ENCODE measurements around the gene SLC66A2.

Gene SLC66A2

DNA sequence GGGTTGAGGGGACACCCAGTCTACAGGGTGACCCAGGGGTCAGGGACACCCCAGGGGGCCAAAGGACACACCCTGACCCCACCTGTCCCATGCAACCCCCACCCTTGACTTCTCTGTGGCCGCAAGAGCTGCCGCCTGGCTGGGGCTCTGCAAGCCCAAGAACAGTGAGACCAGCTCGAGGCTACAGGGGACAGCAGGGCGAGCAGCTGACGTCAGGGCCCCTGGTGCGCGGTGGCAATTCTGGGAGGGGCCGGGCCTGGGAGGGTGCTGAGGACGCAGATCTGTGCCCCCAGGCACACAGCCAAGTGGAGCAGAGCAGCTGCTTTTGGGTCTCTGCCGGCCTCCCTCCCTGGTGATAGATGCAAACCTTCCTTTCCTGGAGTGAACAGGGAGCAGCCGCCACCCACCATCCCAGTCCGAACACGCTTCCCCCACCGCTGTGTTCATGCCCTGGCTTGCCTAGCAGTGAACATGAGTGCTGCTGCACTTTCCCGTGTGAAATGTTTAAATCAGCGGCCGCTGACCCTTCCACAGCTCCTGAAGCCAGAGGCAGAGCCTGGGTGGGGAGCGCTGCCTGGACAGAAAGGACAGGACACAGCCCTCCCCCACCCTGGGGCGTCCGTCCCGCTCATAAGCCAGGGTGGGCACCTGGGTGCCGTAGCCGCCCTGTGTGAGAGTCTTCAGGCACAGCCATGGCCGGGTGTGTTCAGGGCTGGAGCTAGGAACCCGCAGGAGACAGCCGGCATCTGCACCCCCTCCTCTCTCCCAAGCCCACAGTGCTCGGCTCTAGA is 46.9 kb downstream of the SLC66A2 start:
- DNase-seq (ENCODE audit: extremely low read depth in 1 of 2, low read depth in 1 of 2): no peak

DNA sequence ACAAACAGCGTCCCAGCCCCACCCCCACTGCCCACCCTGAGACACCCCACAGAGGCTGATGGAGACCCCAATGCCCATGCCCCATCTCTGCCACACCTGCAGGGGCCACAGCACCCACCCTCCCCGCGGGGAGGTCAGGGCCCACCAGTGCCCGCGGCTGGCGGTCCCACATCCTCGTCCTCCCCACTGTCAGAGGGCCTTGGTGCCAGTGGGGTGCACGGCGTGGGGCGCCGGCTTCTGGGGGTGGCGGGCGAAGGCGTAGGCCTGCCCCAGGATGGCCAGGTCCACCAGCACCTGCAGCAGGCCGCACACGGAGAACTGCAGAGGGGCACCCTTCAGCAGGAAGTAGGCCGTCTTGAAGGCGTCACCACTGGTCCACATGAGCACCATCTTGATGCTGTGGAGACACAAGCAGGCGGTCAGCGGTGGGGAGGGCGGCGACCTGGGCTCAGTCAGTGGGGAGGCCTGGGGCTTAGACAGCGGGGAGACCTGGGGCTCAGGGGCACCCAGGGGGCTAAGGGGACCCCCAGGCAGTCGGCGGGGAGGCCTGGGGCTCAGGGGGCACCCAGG is 47.6 kb downstream of the SLC66A2 start:
- DNase-seq (ENCODE audit: extremely low read depth in 1 of 2, low read depth in 1 of 2): no peak

- no peak for DNase-seq (ENCODE audit: extremely low read depth in 1 of 2, low read depth in 1 of 2)
These were observed 48.3 kb downstream of the SLC66A2 start for GRCh38 chr18:79903071-79903635.

DNA sequence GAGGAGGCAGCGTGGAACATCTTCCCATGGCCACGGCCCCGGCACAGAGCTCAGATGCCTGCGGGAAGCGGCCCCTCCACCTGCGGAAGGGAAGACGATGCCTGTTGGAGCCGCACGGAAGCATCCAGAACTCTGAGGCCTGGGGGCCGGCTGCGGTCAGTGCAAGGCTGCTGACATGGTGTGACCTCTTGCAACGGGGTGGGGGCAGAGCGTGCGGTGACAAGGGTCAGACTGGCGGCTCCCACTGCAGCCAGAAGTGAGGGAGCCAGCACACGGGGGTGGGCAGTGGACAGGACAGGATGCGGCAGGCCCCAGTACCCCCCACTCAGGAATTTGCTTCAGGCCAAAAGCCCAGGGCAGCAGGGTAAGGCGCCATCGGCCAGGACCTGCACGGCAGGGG is 48.8 kb downstream of the SLC66A2 start:
- no peak for DNase-seq (ENCODE audit: extremely low read depth in 1 of 2, low read depth in 1 of 2)

DNA sequence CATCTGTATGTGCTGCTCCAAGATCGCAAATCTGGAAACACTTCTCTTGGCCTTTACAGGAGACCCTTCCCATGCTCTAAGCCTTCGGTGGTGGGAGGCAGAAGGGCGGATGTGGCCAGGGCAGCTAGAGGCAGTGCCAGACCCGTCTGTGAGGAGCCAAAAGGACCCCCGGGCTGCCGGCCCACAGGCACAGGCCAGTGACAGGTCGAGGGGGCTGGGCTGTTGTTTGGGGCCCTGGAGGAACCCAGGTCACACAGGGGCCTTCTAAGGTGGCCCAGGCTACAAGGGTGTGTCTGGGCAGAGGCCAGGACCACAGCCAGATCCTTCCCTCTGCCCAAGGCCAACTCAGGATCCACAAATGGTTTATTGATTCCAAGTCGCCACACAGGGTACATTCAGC is 49.4 kb downstream of the SLC66A2 start:
- DNase-seq (ENCODE audit: extremely low read depth in 1 of 2, low read depth in 1 of 2): no peak

DNA sequence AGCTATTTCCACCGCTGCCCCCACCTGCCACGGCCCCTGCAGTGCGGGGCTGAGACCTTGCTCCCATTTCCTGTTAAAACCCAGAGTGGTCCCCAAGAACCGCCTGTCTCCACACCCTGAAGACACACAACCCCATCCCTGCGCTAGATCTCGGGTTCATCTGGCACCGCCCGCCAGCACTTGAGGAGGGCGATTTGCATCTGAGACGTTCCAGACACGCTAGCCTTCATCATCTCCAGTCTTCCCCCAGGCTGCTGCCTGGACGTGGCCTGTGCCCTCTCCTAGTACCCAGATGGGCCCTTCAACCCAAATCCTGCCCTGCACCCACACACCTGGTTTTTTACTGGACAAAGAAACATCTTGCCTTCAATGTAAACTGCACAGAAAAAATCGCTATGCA is 49.8 kb downstream of the SLC66A2 start:
- DNase-seq (ENCODE audit: extremely low read depth in 1 of 2, low read depth in 1 of 2): no peak

- DNase-seq (ENCODE audit: extremely low read depth in 1 of 2, low read depth in 1 of 2): no peak
These were observed 50.6 kb downstream of the SLC66A2 start for GRCh38 chr18:79900610-79901570.

GRCh38 chr18:79899609-79900445 is 51.6 kb downstream of the SLC66A2 start:
- no peak for DNase-seq (ENCODE audit: extremely low read depth in 1 of 2, low read depth in 1 of 2)

DNA sequence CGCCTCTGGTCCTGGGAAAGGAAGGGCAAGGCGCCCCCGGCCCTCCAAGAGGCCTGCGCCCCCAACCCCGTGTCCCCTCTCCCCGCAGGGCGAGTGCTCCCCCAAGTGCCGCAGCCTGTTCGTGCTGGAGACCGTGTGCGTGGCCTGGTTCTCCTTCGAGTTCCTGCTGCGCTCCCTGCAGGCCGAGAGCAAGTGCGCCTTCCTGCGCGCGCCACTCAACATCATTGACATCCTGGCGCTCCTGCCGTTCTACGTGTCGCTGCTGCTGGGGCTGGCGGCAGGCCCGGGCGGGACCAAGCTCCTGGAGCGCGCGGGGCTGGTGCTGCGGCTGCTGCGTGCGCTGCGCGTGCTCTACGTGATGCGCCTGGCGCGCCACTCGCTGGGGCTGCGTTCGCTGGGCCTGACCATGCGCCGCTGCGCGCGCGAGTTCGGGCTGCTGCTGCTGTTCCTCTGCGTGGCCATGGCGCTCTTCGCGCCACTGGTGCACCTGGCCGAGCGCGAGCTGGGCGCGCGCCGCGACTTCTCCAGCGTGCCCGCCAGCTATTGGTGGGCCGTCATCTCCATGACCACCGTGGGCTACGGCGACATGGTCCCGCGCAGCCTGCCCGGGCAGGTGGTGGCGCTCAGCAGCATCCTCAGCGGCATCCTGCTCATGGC is 52.4 kb downstream of the SLC66A2 start:
- DNase-seq (ENCODE audit: extremely low read depth in 1 of 2, low read depth in 1 of 2): no peak

GRCh38 chr18:79897940-79898625 is 53.4 kb downstream of the SLC66A2 start:
- no peak for DNase-seq (ENCODE audit: extremely low read depth in 1 of 2, low read depth in 1 of 2)

- no peak for DNase-seq (ENCODE audit: extremely low read depth in 1 of 2, low read depth in 1 of 2)
These were observed 54.7 kb downstream of the SLC66A2 start for GRCh38 chr18:79896738-79897137.

DNA sequence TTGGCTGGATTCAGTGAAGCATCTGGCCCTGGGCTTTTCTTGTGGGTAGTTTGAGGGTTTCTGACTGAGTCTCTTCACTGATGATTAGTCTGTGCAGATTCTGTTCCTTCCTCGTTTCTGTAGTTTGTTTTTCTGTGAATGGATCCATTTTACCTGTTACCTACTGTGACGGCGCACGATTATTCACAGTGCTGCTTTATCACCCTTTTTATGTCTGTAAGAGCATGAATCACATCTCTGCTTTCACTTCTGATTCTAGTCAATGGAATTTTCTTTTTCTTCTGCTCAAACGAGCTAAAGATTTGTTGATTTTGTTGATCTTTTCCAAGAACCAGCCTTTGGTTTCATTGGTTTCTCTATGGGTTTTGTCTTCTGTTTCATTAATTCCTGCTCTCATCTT is 60.8 kb downstream of the SLC66A2 start:
- no peak for DNase-seq (ENCODE audit: extremely low read depth in 1 of 2, low read depth in 1 of 2)

DNA sequence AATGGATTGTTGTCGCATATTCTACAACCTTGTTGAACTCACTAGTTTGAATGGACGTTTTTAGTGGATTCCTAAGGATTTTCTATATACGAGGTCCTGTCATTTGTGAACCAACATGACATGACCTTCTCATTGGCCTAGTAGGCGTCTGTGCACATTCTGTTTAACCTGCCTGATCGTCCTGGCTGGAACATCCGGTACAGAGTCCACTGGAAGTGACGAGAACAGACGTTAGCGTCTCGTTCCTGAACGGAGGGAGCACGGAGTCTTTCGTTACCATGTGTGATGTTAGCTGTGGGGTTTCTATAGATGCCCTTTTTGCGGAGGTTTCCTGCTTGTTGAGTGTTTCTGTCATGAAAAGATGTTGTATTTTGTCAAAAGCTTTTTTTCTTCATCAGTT is 61.9 kb downstream of the SLC66A2 start:
- no peak for DNase-seq (ENCODE audit: extremely low read depth in 1 of 2, low read depth in 1 of 2)

- DNase-seq (ENCODE audit: extremely low read depth in 1 of 2, low read depth in 1 of 2): no peak
These were observed 63.4 kb downstream of the SLC66A2 start for GRCh38 chr18:79888016-79888415.

DNA sequence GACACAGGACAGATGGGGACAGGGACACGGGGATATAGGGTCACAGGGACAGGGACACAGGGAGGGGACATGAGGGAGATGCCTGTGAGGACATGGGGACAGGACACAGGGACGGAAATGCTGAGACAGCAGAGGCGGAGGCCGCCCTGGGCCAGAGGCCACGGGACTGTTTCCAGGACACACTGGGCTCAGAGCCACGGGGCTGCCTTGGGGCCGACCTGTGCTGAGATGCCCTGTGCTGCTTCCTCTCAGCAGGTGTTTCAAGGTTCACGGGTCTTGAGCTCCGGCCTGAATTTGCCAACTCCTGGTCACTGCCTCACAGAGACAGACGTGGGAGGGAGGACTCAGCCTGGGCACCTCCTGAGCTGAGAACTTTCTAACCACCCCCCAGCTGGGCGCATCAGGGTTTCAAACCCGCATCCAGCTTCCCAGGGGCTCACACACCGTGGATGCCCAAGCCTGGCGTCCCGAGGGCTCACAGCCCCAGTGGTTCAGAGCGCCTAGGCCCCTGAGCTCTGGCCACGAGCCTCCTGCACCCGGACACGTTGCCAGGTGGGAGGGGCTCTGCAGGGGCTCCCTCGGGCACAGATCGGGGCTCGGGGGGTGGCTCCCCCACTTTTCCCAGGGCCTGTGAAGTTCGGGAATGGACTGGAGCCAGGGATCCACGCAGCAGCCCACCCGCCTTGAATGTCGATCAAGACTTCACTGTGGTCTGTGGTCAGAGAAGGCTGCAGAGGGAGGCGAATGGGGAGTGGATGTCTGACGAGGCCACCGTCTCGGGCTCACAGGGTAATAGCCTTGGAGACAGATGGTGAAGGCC is 64.1 kb downstream of the SLC66A2 start:
- no peak for DNase-seq (ENCODE audit: extremely low read depth in 1 of 2, low read depth in 1 of 2)

DNA sequence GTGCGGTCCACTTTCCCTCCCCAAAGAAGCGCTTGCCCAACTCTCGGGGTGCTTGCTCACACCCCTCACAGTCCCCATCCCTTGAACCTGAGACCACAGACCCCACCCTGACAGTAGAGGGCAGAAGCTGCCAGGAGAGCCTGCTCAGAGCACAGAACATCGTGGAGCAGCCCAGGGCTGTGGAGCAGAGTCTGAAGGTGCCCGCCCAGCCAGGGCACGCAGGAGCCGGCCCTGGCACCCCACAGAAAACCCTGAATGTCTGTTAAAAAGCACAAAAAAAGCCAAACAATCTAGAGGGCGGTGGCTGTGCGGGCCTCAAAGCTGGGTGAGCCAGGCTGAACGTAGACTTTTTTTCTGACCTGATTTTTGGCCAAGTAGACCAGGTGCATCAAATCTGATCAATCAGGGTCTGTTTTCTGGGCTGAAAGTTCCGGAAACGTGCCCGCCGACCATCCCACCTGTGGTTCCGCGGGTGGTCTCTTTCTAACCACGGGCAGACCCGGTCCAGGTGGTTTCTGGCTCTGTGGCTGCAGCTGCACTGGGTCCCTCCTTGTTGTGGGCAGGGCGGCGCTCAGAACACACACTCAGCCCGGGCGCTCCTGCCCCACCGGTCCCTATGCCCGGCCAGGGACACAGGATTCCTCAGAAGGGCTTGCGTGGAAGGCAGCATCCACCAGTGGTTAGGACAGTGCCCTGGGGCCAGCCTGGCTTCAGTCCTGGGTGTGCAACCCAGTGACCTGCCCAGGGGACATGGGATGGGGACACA is 66.3 kb downstream of the SLC66A2 start:
- no peak for DNase-seq (ENCODE audit: extremely low read depth in 1 of 2, low read depth in 1 of 2)

DNA sequence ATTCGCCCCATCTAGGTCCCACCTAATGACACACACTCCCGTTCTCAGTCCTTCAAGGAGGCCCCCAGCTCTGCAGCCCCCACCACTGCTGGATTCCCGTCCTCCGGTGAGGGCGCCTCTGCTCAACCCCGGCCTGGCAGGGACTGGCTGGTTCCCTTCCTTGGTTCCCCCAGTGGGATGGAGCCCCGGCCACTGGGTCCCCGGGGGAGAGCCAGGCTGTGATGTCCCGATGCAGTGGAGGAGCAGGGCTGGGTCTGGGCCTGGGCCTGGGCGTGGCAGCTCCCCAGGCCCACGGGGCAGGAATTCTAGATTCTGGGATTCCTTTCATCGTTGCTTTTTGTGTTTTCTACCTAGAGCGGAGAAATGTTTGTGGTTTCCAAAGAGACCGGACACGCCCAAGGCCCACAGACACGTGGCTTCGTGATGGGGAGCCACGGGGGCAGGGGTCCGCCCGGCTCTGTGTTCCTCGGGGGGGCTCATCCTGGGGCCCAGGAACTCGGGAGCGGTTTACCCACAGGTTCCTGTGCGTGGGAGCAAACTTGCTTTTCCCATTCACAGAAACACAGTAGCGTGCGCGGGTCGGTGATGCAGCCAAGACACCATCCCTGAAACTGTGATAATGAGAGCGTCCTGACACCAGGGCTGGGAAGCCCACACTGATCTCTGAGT is 67.0 kb downstream of the SLC66A2 start:
- no peak for DNase-seq (ENCODE audit: extremely low read depth in 1 of 2, low read depth in 1 of 2)
